ENCODE data around the gene PSTK. TPM values are rescaled to one million over a fixed set of nuclear protein-coding genes. Genes with fewer than 3 reads are reported as not detected.

The PSTK gene
- total and polyA plus RNA-seq, 2 of the 13 experiments (the other 11 are each of a cell fraction or from before 2014, with no cell fraction given) = 8.2 to 9.3 TPM

GRCh38 chr10:122953902-122954730, 26.1 kb upstream of the PSTK start, which contains the start of gene C10orf88 (continued):
- no peak for TF ChIP-seq LCORL (IDR thresholded peaks at IDR 0.05)
- peak; percentile 69 for TF ChIP-seq LCORL (CRISPR knock-in tag; IDR thresholded peaks at IDR 0.05)
- TF ChIP-seq ZNF605 (CRISPR knock-in tag; IDR thresholded peaks at IDR 0.05) = peak; percentile 98
- peak; percentile 43; the same call in 1 of the 2 replicates for TF ChIP-seq ARID3A (IDR thresholded peaks at IDR 0.05; ENCODE audit: low read depth, low read length)
- TF ChIP-seq RARG (CRISPR knock-in tag; IDR thresholded peaks at IDR 0.05; ENCODE audit: low read depth) = peak; percentile 97
- TF ChIP-seq PRDM10 (CRISPR knock-in tag; IDR thresholded peaks at IDR 0.05; ENCODE audit: low read depth) = peak; percentile 78
- TF ChIP-seq PHF20 (CRISPR knock-in tag; IDR thresholded peaks at IDR 0.05) = peak; percentile 95
- TF ChIP-seq ZNF574 (CRISPR knock-in tag; IDR thresholded peaks at IDR 0.05) = peak; percentile 93
- no peak for TF ChIP-seq CREB3 (CRISPR knock-in tag; IDR thresholded peaks at IDR 0.05)
- TF ChIP-seq ATF7 (IDR thresholded peaks at IDR 0.05) = no peak
- TF ChIP-seq ATF7 (CRISPR knock-in tag; IDR thresholded peaks at IDR 0.05) = peak; percentile 87
- peak; percentile 82 for TF ChIP-seq MXD4 (CRISPR knock-in tag; IDR thresholded peaks at IDR 0.05)
- no peak for TF ChIP-seq EZH2 (conservative IDR thresholded peaks at IDR 0.05; ENCODE audit: low read depth, low read length)
- TF ChIP-seq ZMYM3 (CRISPR knock-in tag; IDR thresholded peaks at IDR 0.05) = peak; percentile 67
- no peak for TF ChIP-seq ZNF17 (CRISPR knock-in tag; IDR thresholded peaks at IDR 0.05)
- TF ChIP-seq ELF1 (CRISPR knock-in tag; IDR thresholded peaks at IDR 0.05) = peak; percentile 90
- no peak for TF ChIP-seq ZNF570 (CRISPR knock-in tag; IDR thresholded peaks at IDR 0.05; ENCODE audit: borderline replicate concordance)
- TF ChIP-seq ZNF589 (CRISPR knock-in tag; conservative IDR thresholded peaks at IDR 0.05) = peak; percentile 88; the same call in 1 of the 2 replicates
- TF ChIP-seq TRIM22 (IDR thresholded peaks at IDR 0.05) = no peak
